ENCODE measurements around the gene C4orf51. TPM values are rescaled to one million over a fixed set of nuclear protein-coding genes. Genes with fewer than 3 reads are reported as not detected.

C4orf51 gene
- total and polyA plus RNA-seq, 2 donors (not counting 1 experiment from before 2014, with no cell fraction given), result not detected

DNA sequence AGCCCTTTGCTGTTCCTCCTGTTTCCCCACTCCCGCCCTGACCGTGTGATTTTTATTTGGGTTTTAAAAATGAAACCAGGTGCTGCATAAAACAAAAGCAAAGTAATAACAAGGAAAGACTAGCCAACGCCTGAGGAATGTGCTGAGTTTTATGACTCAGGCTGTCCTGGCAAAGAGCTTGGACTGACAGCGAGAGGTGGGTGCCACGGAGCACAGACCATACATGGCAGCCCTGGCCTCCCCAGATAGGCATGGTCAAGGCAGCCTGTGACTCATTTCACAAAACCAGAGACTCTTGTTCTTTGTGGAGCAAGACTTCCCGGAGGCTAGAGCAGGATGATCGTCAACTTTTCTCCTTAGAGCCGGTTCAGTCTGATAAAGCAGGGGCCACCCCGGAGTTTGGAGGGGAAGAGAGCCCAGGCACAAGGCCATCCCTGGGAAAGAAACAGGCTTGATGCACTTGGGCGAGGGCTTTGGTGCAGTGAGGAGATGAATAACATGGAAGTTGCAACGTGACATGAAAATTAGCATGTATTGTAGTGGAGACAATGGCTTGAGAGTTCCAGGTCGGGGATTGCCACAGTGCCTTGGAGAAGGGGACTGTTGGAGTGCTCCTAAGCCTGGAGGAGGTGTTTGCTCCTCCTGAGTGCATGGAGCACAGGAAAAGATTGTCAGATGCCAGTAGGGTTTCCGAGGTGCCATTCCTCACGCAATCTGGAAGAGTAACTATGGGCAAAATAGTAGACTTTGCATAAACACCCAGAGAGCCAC lies 54.8 kb downstream of the C4orf51 start:
- peak overlapping the region in 3 of 4 experiments; percentile 0 to 27 (median 17) for H3K4me3 ChIP-seq (replicated peaks in 1 of 4; ENCODE audit: control extremely low read depth in 1 of 4, insufficient read depth in 1 of 4, low read depth in 3 of 4, low read length in 4 of 4)
- H3K9me3 ChIP-seq (ENCODE audit: control insufficient read depth, insufficient read depth, low read depth, low read length), result no peaks in the 10 kb centered on the region
- TF ChIP-seq EZH2 (IDR thresholded peaks at IDR 0.05; ENCODE audit: low read length, missing control alignments), result no peak
- TF ChIP-seq, protein P1, sequence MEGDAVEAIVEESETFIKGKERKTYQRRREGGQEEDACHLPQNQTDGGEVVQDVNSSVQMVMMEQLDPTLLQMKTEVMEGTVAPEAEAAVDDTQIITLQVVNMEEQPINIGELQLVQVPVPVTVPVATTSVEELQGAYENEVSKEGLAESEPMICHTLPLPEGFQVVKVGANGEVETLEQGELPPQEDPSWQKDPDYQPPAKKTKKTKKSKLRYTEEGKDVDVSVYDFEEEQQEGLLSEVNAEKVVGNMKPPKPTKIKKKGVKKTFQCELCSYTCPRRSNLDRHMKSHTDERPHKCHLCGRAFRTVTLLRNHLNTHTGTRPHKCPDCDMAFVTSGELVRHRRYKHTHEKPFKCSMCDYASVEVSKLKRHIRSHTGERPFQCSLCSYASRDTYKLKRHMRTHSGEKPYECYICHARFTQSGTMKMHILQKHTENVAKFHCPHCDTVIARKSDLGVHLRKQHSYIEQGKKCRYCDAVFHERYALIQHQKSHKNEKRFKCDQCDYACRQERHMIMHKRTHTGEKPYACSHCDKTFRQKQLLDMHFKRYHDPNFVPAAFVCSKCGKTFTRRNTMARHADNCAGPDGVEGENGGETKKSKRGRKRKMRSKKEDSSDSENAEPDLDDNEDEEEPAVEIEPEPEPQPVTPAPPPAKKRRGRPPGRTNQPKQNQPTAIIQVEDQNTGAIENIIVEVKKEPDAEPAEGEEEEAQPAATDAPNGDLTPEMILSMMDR (conservative IDR thresholded peaks at IDR 0.05 in 1 of 2, IDR thresholded peaks at IDR 0.05 in 1 of 2; ENCODE audit: low read depth in 1 of 2, low read length in 2 of 2), result no peak
- H3K27me3 ChIP-seq (ENCODE audit: control insufficient read depth, insufficient read depth, low read length), result no peaks in the 10 kb centered on the region
- no peaks in the 10 kb centered on the region for H4K20me1 ChIP-seq (ENCODE audit: control insufficient read depth, extremely low read depth, insufficient read depth, low read length)
- H3K4me1 ChIP-seq (ENCODE audit: control insufficient read depth, extremely low read depth, insufficient read depth, low read length), result peaks cover 38% of the 10 kb centered on the region
- peak overlapping the region; percentile 93 for H3K9ac ChIP-seq (ENCODE audit: insufficient read depth, low read length)
- H3K4me2 ChIP-seq (ENCODE audit: extremely low read depth, insufficient read depth, low read length), result peak overlapping the region; percentile 83
- peak; percentile 89 to 99 for DNase-seq (ENCODE audit: low read depth in 2 of 2)
- peak overlapping the region; percentile 3 for H2AFZ ChIP-seq (ENCODE audit: low read length)
- H3K27ac ChIP-seq (ENCODE audit: insufficient read depth, low read length), result peak overlapping the region; percentile 100
- no peaks in the 10 kb centered on the region for H3K79me2 ChIP-seq (ENCODE audit: control insufficient read depth, insufficient read depth, low read length)
- no peaks in the 10 kb centered on the region for H3K36me3 ChIP-seq (ENCODE audit: control insufficient read depth, insufficient read depth, low read length)

DNA sequence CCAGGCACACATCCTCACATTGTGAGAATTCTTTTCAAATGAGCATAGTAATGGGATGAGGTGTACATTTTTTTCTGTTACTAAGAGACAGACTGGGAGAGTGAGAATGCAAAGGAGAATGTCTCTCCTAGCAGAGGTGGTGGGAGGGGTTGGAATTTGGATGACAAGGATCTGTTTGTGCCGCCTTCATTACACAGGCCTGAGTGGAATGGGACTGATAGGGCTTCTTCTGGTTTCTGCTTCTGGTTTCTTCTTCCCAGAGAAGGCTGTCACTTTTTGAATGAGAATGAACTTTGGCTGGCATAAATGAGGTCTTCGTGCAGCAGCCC lies 55.4 kb downstream of the C4orf51 start:
- TF ChIP-seq, protein P1 (conservative IDR thresholded peaks at IDR 0.05 in 1 of 2, IDR thresholded peaks at IDR 0.05 in 1 of 2; ENCODE audit: low read depth in 1 of 2, low read length in 2 of 2), result no peak
- no peak for TF ChIP-seq EZH2 (IDR thresholded peaks at IDR 0.05; ENCODE audit: low read length, missing control alignments)
- H3K27ac ChIP-seq (ENCODE audit: insufficient read depth, low read length), result peak overlapping the region; percentile 100
- no peaks in the 10 kb centered on the region for H3K36me3 ChIP-seq (ENCODE audit: control insufficient read depth, insufficient read depth, low read length)
- H3K9me3 ChIP-seq (ENCODE audit: control insufficient read depth, insufficient read depth, low read depth, low read length), result no peaks in the 10 kb centered on the region
- no peaks in the 10 kb centered on the region for H3K27me3 ChIP-seq (ENCODE audit: control insufficient read depth, insufficient read depth, low read length)
- H3K4me2 ChIP-seq (ENCODE audit: extremely low read depth, insufficient read depth, low read length), result peak overlapping the region; percentile 83
- H4K20me1 ChIP-seq (ENCODE audit: control insufficient read depth, extremely low read depth, insufficient read depth, low read length), result no peaks in the 10 kb centered on the region
- no peak overlapping the region for H2AFZ ChIP-seq (ENCODE audit: low read length)
- H3K79me2 ChIP-seq (ENCODE audit: control insufficient read depth, insufficient read depth, low read length), result no peaks in the 10 kb centered on the region
- peak; percentile 56 to 99 for DNase-seq (ENCODE audit: low read depth in 2 of 2)
- no peak overlapping the region for H3K4me3 ChIP-seq (replicated peaks in 1 of 4; ENCODE audit: control extremely low read depth in 1 of 4, insufficient read depth in 1 of 4, low read depth in 3 of 4, low read length in 4 of 4)
- H3K4me1 ChIP-seq (ENCODE audit: control insufficient read depth, extremely low read depth, insufficient read depth, low read length), result peaks cover 38% of the 10 kb centered on the region
- no peak overlapping the region for H3K9ac ChIP-seq (ENCODE audit: insufficient read depth, low read length)

DNA sequence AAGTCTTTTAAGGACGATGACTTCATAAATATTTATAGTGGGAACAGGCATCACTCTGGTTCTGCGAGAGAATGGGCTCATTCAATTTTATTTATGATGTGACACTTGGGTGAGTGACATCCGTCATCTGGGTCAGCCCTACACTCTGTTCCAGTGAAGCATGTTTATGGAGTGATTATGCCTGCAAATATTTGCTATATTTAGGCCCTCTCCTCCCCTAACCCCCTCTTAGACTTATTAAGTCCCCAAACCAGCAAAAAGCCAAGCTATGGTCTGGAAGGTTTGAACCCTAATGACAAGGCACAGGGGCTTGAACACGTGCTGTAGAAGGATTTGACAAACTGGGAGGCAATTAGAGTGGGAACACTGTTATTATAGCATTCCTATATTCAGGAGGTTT lies 55.9 kb downstream of the C4orf51 start:
- H3K27me3 ChIP-seq (ENCODE audit: control insufficient read depth, insufficient read depth, low read length), result no peaks in the 10 kb centered on the region
- H3K27ac ChIP-seq (ENCODE audit: insufficient read depth, low read length), result peak overlapping the region; percentile 100
- TF ChIP-seq EZH2 (IDR thresholded peaks at IDR 0.05; ENCODE audit: low read length, missing control alignments), result no peak
- TF ChIP-seq, protein P1 (conservative IDR thresholded peaks at IDR 0.05 in 1 of 2, IDR thresholded peaks at IDR 0.05 in 1 of 2; ENCODE audit: low read depth in 1 of 2, low read length in 2 of 2), result no peak
- H2AFZ ChIP-seq (ENCODE audit: low read length), result no peak overlapping the region
- no peak overlapping the region for H3K4me3 ChIP-seq (replicated peaks in 1 of 4; ENCODE audit: control extremely low read depth in 1 of 4, insufficient read depth in 1 of 4, low read depth in 3 of 4, low read length in 4 of 4)
- H3K36me3 ChIP-seq (ENCODE audit: control insufficient read depth, insufficient read depth, low read length), result no peaks in the 10 kb centered on the region
- no peak overlapping the region for H3K9ac ChIP-seq (ENCODE audit: insufficient read depth, low read length)
- H4K20me1 ChIP-seq (ENCODE audit: control insufficient read depth, extremely low read depth, insufficient read depth, low read length), result no peaks in the 10 kb centered on the region
- H3K79me2 ChIP-seq (ENCODE audit: control insufficient read depth, insufficient read depth, low read length), result no peaks in the 10 kb centered on the region
- no peaks in the 10 kb centered on the region for H3K9me3 ChIP-seq (ENCODE audit: control insufficient read depth, insufficient read depth, low read depth, low read length)
- H3K4me2 ChIP-seq (ENCODE audit: extremely low read depth, insufficient read depth, low read length), result peak overlapping the region; percentile 83
- peaks cover 38% of the 10 kb centered on the region for H3K4me1 ChIP-seq (ENCODE audit: control insufficient read depth, extremely low read depth, insufficient read depth, low read length)
- peak in 1 of 2 donors; percentile 18 for DNase-seq (ENCODE audit: low read depth in 2 of 2)

Data from fibroblast of lung (primary cell).